Epithelial cell of esophagus (primary cell): ENCODE results near the gene APOL2.

Source experiments
- DNase-seq: peaks from one replicate; pipeline ENCODE4 v3.0.0; 2010; ENCODE audit warnings: low read depth
- H3K4me3 ChIP-seq: 2 replicates; pipeline ENCODE4 v1.5.1; 2011; ENCODE audit warnings: mild to moderate bottlenecking, low read length, control low read depth
- TF ChIP-seq, protein P1 (sequence below): IDR thresholded peaks from 2 replicates; pipeline ENCODE4 v1.5.1; 2011; ENCODE audit warnings: low read depth, mild to moderate bottlenecking, low read length, control low read depth, inconsistent platforms; ENCODE audit not compliant: insufficient read depth; ENCODE audit errors: missing control alignments

Gene APOL2

DNA sequence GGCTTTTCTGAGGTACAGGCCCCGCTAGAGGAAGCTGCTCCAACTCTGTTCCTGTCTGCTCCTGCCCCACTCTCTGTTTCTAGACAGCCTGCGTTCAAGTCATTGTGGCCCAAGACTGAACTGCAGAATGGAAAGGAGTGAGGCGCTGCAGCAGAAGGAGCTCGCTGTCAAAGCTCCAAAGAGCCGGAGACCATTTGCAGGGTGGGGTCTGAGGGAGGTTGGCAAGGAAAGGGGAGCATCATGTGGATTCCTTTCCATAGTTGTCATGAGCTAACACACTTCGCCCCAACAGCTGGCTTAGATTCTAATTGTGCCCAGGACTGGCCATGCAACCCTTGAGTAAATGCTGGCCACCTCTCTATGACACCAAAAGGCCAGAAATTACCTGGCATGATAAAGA is 56.5 kb downstream of the APOL2 start:
- DNase-seq: no peak
- TF ChIP-seq, protein P1, sequence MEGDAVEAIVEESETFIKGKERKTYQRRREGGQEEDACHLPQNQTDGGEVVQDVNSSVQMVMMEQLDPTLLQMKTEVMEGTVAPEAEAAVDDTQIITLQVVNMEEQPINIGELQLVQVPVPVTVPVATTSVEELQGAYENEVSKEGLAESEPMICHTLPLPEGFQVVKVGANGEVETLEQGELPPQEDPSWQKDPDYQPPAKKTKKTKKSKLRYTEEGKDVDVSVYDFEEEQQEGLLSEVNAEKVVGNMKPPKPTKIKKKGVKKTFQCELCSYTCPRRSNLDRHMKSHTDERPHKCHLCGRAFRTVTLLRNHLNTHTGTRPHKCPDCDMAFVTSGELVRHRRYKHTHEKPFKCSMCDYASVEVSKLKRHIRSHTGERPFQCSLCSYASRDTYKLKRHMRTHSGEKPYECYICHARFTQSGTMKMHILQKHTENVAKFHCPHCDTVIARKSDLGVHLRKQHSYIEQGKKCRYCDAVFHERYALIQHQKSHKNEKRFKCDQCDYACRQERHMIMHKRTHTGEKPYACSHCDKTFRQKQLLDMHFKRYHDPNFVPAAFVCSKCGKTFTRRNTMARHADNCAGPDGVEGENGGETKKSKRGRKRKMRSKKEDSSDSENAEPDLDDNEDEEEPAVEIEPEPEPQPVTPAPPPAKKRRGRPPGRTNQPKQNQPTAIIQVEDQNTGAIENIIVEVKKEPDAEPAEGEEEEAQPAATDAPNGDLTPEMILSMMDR: no peak
- no peak overlapping the region for H3K4me3 ChIP-seq

DNA sequence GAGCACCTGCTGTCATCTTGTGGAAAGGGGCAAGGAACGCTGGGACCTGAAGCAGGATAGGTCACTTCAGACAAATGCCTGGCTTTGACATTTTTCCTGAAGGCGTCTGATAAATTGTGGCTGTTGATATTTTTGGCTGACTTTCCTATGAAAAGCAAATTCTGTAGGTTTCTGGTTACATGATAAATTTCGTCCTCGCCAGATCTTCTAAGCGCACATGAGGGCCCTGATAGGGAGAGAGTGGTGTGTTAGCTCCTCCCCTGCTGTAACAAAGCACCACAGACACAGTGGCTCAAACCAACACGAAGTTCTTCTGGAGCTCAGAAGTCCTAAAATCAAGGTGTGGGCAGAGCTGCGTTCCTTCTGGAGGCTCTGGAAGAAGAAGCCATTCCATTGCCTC is 57.3 kb downstream of the APOL2 start:
- no peak overlapping the region for H3K4me3 ChIP-seq
- no peak for DNase-seq
- TF ChIP-seq, protein P1: no peak

DNA sequence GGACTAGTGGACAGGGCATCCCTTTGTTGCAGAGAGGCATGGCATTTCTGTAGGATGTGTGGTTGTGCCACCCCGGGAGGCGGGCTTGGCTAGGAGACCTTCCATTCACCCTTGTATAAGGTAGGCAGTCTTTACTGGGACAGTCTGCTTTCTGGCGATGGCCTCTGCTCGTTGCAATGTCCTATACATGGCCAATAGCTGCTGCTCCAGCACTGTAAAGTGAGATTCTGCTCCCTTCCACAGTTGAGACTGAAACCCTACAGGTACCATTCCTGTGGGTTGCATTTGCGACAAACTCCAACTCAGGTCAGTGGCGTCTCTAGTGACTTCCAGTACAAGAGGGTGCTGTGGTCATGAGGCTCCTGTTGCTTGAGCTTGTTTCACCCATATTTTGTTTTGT is 58.4 kb downstream of the APOL2 start:
- H3K4me3 ChIP-seq: no peak overlapping the region
- DNase-seq: no peak
- TF ChIP-seq, protein P1: no peak

DNA sequence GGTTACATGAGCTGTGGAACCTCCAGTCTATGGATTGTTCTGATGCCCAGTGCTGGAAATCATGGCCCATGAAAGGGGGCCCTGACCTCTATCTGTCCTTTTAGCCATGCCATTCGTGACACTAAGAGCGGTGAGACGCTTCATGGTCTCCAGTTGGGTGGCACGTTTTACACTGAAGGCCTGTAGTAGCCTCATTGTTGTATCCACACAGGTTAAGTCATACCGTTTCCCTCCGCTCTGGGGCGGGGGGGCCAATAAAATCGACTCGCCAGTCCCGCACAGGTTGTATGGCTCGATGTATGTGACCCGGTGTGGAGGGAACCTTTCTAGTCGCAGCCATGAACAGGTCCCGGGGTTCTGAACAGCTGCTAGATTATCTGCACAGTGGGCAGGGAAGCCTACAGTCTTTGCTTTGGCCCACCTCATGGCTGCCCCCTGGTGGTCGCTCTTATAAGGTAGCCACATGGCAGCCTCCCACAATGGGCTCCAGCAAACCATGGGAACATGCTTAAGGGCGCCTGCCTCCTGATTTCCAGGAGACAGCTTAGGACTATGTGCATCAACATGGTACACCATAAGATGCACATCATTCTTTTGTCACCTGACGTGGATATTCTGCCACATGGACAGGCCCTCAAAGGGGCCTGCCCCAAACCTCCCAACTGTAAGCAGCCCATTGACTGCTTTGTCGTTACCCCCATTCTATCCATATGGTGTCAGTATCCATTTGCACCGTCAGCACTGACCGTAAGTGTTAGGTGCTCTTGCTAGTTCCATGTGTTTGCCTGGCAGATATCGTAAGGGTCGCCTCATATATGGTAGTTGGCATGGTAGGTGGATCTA is 59.1 kb downstream of the APOL2 start:
- DNase-seq: peak; percentile 61
- TF ChIP-seq, protein P1: peak; percentile 70
- no peak overlapping the region for H3K4me3 ChIP-seq

DNA sequence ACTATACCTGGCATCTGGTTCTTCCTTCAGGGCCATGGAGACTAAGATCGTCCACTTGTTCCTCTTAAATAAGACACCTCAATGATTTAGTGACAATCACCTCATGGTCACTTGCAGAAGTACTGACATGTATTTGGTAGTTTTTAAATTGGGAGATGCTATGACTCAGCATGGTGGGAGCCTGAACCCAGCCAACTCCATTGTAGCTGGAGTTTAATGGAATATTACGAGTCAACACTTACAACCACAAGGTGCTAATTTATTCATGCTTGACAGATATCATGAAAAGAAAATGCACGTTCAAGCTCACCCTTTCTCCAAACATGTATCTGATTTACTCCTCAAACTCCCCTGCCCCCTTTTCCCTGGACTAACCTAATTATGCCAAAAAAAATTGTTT is 62.2 kb downstream of the APOL2 start:
- H3K4me3 ChIP-seq: no peak overlapping the region
- DNase-seq: no peak
- TF ChIP-seq, protein P1: no peak
